ENCODE data around the gene KIAA1671. TPM values are rescaled to one million over a fixed set of nuclear protein-coding genes. Genes with fewer than 3 reads are reported as not detected.

Gene KIAA1671
- total and polyA plus RNA-seq, 2 of the 4 experiments (the other 2 are of a cell fraction) = 0.02 TPM; not detected in 1

DNA sequence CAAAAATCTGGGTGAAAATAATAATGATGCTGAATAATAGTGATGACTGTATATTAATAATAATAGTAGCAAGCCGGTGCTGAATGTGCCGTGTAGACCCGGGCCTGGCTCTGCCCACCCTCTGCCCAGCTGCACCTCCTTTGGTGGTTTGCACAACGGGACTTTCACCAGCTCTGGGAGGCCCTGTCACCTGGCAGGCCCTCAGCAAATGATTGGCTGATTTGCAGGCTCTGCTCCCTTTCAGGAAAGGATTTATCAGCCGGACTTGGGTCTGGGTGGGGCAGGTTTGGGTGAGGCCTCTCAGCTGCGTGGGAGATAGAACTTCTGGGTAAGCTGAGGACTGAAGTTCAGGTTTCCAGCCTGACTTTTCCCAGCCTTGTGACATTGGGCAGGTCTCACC lies 21.4 kb downstream of the KIAA1671 start:
- no peak overlapping the region for H2BK20ac ChIP-seq (ENCODE audit: low read depth, low read length)
- DNase-seq (no peak), ATAC-seq (ENCODE audit: low read depth) (no peak)
- ChIA-PET POLR2A (ENCODE audit: unreplicated experiment) (no interaction called here), CTCF (interaction anchor here (0.6 kb wide), 1 partner anchor 15 kb away, joined by 10 read pairs; no protein-coding TSS in a partner anchor)
- TF ChIP-seq, protein P1, sequence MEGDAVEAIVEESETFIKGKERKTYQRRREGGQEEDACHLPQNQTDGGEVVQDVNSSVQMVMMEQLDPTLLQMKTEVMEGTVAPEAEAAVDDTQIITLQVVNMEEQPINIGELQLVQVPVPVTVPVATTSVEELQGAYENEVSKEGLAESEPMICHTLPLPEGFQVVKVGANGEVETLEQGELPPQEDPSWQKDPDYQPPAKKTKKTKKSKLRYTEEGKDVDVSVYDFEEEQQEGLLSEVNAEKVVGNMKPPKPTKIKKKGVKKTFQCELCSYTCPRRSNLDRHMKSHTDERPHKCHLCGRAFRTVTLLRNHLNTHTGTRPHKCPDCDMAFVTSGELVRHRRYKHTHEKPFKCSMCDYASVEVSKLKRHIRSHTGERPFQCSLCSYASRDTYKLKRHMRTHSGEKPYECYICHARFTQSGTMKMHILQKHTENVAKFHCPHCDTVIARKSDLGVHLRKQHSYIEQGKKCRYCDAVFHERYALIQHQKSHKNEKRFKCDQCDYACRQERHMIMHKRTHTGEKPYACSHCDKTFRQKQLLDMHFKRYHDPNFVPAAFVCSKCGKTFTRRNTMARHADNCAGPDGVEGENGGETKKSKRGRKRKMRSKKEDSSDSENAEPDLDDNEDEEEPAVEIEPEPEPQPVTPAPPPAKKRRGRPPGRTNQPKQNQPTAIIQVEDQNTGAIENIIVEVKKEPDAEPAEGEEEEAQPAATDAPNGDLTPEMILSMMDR (conservative IDR thresholded peaks at IDR 0.05; ENCODE audit: low read depth, low read length) = no peak
- TF ChIP-seq, protein P2, sequence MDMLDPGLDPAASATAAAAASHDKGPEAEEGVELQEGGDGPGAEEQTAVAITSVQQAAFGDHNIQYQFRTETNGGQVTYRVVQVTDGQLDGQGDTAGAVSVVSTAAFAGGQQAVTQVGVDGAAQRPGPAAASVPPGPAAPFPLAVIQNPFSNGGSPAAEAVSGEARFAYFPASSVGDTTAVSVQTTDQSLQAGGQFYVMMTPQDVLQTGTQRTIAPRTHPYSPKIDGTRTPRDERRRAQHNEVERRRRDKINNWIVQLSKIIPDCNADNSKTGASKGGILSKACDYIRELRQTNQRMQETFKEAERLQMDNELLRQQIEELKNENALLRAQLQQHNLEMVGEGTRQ (IDR thresholded peaks at IDR 0.05; ENCODE audit: low read depth, low read length) = no peak
- TF ChIP-seq RFX5 (IDR thresholded peaks at IDR 0.05; ENCODE audit: low read depth, low read length) (no peak), RAD21 (IDR thresholded peaks at IDR 0.05; ENCODE audit: low read length) (no peak), RCOR1 (IDR thresholded peaks at IDR 0.05; ENCODE audit: insufficient replicate concordance, low read length) (no peak), NFE2L2 (IDR thresholded peaks at IDR 0.05; ENCODE audit: low read depth, low read length) (no peak), SMC3 (IDR thresholded peaks at IDR 0.05; ENCODE audit: low read depth, low read length) (no peak), FOS (IDR thresholded peaks at IDR 0.05; ENCODE audit: low read depth, low read length) (no peak), CEBPB (IDR thresholded peaks at IDR 0.05; ENCODE audit: low read depth, low read length) (no peak), MXI1 (IDR thresholded peaks at IDR 0.05; ENCODE audit: borderline replicate concordance, low read depth, low read length) (no peak), CHD1 (IDR thresholded peaks at IDR 0.05; ENCODE audit: low read depth, low read length) (no peak), MAZ (IDR thresholded peaks at IDR 0.05; ENCODE audit: borderline replicate concordance, low read depth, low read length) (no peak), BHLHE40 (IDR thresholded peaks at IDR 0.05; ENCODE audit: low read depth, low read length) (no peak), MAFK (IDR thresholded peaks at IDR 0.05; ENCODE audit: low read depth, low read length) (no peak), POLR2A (IDR thresholded peaks at IDR 0.05; ENCODE audit: low read depth, low read length) (no peak)
- TF ChIP-seq, protein P3, sequence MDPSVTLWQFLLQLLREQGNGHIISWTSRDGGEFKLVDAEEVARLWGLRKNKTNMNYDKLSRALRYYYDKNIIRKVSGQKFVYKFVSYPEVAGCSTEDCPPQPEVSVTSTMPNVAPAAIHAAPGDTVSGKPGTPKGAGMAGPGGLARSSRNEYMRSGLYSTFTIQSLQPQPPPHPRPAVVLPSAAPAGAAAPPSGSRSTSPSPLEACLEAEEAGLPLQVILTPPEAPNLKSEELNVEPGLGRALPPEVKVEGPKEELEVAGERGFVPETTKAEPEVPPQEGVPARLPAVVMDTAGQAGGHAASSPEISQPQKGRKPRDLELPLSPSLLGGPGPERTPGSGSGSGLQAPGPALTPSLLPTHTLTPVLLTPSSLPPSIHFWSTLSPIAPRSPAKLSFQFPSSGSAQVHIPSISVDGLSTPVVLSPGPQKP (IDR thresholded peaks at IDR 0.05; ENCODE audit: borderline replicate concordance, low read depth, low read length) = no peak
- H3K27ac ChIP-seq (ENCODE audit: insufficient read depth, low read length) = no peak overlapping the region
- no peak overlapping the region for H2BK120ac ChIP-seq (ENCODE audit: low read depth, low read length)
- no peak overlapping the region for H3K4ac ChIP-seq (ENCODE audit: low read depth, low read length)
- no peak overlapping the region for H3K4me2 ChIP-seq (ENCODE audit: low read depth, low read length)
- in situ Hi-C loops (cut with MboI; ENCODE audit: low sequenced_read_pairs) = no loop called here
- no peaks in the 10 kb centered on the region for H3K4me1 ChIP-seq (ENCODE audit: control insufficient read depth, insufficient read depth, low read length)
- no peaks in the 10 kb centered on the region for H4K20me1 ChIP-seq (ENCODE audit: insufficient read depth, low read length)
- WGBS, 2 experiments (ENCODE audit: extremely low coverage in 2 of 2, insufficient read length in 1 of 2) = 40% methylated on average over 1 of the region's 6 CpGs; no CpG with 5 or more reads in 1 of the 2 experiments
- no peak overlapping the region for H2BK15ac ChIP-seq (ENCODE audit: low read depth, low read length)
- no peak overlapping the region for H4K91ac ChIP-seq (ENCODE audit: insufficient read depth, low read depth, low read length)
- intact Hi-C loops (cut with micrococcal nuclease) = no loop called here
- H2AK5ac ChIP-seq (ENCODE audit: low read depth, low read length) = no peak overlapping the region
- no peaks in the 10 kb centered on the region for H3K9me3 ChIP-seq (ENCODE audit: control insufficient read depth, insufficient read depth, low read length)
- H2AFZ ChIP-seq (replicated peaks; ENCODE audit: low read length, poor library complexity) = no peak overlapping the region
- H3K9ac ChIP-seq (ENCODE audit: low read depth, low read length) = no peak overlapping the region
- H2AK9ac ChIP-seq (replicated peaks; ENCODE audit: low read depth, low read length, poor library complexity) = no peak overlapping the region
- dilution Hi-C loops (cut with HindIII; ENCODE audit: low sequenced_read_pairs, unreplicated experiment) = no loop called here
- no peak overlapping the region for H3K56ac ChIP-seq (ENCODE audit: extremely low read depth, insufficient read depth, low read length)
- H3K9me1 ChIP-seq (ENCODE audit: insufficient read depth, low read length) = no peaks in the 10 kb centered on the region
- H3K18ac ChIP-seq (ENCODE audit: low read depth, low read length) = no peak overlapping the region
- H3K79me1 ChIP-seq (ENCODE audit: low read depth in 1 of 2, low read length in 2 of 2) = no peaks in the 10 kb centered on the region
- H4K5ac ChIP-seq (ENCODE audit: low read depth, low read length) = no peak overlapping the region
- H3K14ac ChIP-seq (replicated peaks; ENCODE audit: low read depth, low read length) = no peak overlapping the region
- no peak overlapping the region for H3K4me3 ChIP-seq (ENCODE audit: insufficient read depth, low read depth, low read length)
- H3K23ac ChIP-seq (ENCODE audit: low read depth, low read length) = no peak overlapping the region
- no peak overlapping the region for H4K8ac ChIP-seq (ENCODE audit: low read depth in 2 of 2, low read length in 2 of 2)
- H3K27me3 ChIP-seq (ENCODE audit: control insufficient read depth, insufficient read depth, low read length) = no peaks in the 10 kb centered on the region; the same call in 1 of the 2 replicates
- no TSS peak for BruUV-seq (replicated peaks)
- no peak overlapping the region for H2BK5ac ChIP-seq (ENCODE audit: low read depth, low read length, poor library complexity, severe bottlenecking)
- H3K36me3 ChIP-seq (ENCODE audit: control insufficient read depth, insufficient read depth, low read length) = no peaks in the 10 kb centered on the region
